ENCODE measurements around the gene JAML. TPM values are rescaled to one million over a fixed set of nuclear protein-coding genes. Genes with fewer than 3 reads are reported as not detected.

JAML gene
- total and polyA plus RNA-seq, 2 experiments from 2014 or later = 0.56 to 1.0 TPM

- TF ChIP-seq ZNF462 (CRISPR knock-in tag; IDR thresholded peaks at IDR 0.05) (no peak), ETS1 (IDR thresholded peaks at IDR 0.05) (no peak), CREB1 (CRISPR knock-in tag; IDR thresholded peaks at IDR 0.05; ENCODE audit: low read depth) (no peak), ZNF331 (CRISPR knock-in tag; IDR thresholded peaks at IDR 0.05; ENCODE audit: low read depth) (no peak), JUNB (IDR thresholded peaks at IDR 0.05; ENCODE audit: unreplicated experiment) (no peak), STAT1 (IDR thresholded peaks at IDR 0.05; ENCODE audit: unreplicated experiment) (no peak), EZH2 (IDR thresholded peaks at IDR 0.05; ENCODE audit: low read depth, unreplicated experiment) (no peak), ZNF114 (CRISPR knock-in tag; IDR thresholded peaks at IDR 0.05) (no peak)
These were observed 11.0 kb downstream of the JAML start (continued) for GRCh38 chr11:118213781-118214180.

DNA sequence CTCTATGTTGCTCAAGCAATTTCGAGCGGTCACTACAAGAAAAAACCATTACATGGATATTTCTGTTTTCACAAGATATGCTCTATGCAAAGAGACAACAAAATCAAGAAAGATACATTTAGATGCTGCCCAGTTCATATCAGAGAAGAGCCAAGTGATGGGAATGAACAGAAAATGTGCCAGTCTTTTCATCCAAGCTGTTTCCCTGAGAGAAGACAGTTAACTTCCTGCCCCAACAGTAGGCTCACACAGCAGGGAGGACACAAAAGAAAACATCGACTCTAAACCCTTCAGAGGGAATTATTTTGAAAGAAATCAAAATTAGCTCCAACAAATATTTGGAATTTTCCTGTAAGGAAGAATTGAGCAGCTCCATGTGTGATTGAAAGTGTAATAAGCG, 11.6 kb downstream of the JAML start:
- H3K4me3 Mint-ChIP-seq = no peak overlapping the region; the same call in 2 of the 3 replicates
- peak overlapping the region; percentile 65 for H3K4me2 ChIP-seq
- no peak overlapping the region for H3K27ac Mint-ChIP-seq
- H3K9me3 Mint-ChIP-seq = no peaks in the 10 kb centered on the region
- no peak overlapping the region for H3K4me3 ChIP-seq
- H3K79me2 ChIP-seq (replicated peaks; ENCODE audit: insufficient read depth) = no peaks in the 10 kb centered on the region
- H3K36me3 Mint-ChIP-seq (ENCODE audit: low read depth) = no peaks in the 10 kb centered on the region
- H3K4me1 Mint-ChIP-seq = peaks cover 47% of the 10 kb centered on the region
- peak overlapping the region; percentile 12; the same call in 1 of the 2 replicates for H2AFZ ChIP-seq
- peaks cover 48% of the 10 kb centered on the region for H3K4me1 ChIP-seq (ENCODE audit: insufficient read depth)
- no peaks in the 10 kb centered on the region for H3K27me3 ChIP-seq (ENCODE audit: insufficient read depth)
- DNase-seq (ENCODE audit: low spot score) = no peak
- H3F3A ChIP-seq (replicated peaks; ENCODE audit: low read depth) = no peaks in the 10 kb centered on the region
- H3K27ac ChIP-seq (ENCODE audit: low read depth) = peak overlapping the region; percentile 40; the same call in 1 of the 2 replicates
- H3K27me3 Mint-ChIP-seq (ENCODE audit: insufficient read depth, low read depth, poor library complexity) = peaks cover 14% of the 10 kb centered on the region
- no peaks in the 10 kb centered on the region for H3K36me3 ChIP-seq (ENCODE audit: insufficient read depth)
- H3K9me2 ChIP-seq (ENCODE audit: insufficient read depth) = peaks cover 4% of the 10 kb centered on the region; the same call in 1 of the 2 replicates
- no peak for ATAC-seq
- no peaks in the 10 kb centered on the region for H4K20me1 ChIP-seq (replicated peaks; ENCODE audit: insufficient read depth)
- TF ChIP-seq NANOG (IDR thresholded peaks at IDR 0.05; ENCODE audit: borderline replicate concordance) (no peak), ZNF114 (CRISPR knock-in tag; IDR thresholded peaks at IDR 0.05) (no peak), EZH2 (IDR thresholded peaks at IDR 0.05; ENCODE audit: low read depth, unreplicated experiment) (no peak), ETS1 (IDR thresholded peaks at IDR 0.05) (no peak), POLR2AphosphoS5 (IDR thresholded peaks at IDR 0.05; ENCODE audit: low read depth) (no peak), STAT1 (IDR thresholded peaks at IDR 0.05; ENCODE audit: unreplicated experiment) (no peak), ZNF331 (CRISPR knock-in tag; IDR thresholded peaks at IDR 0.05; ENCODE audit: low read depth) (no peak)
- TF ChIP-seq, protein P1, sequence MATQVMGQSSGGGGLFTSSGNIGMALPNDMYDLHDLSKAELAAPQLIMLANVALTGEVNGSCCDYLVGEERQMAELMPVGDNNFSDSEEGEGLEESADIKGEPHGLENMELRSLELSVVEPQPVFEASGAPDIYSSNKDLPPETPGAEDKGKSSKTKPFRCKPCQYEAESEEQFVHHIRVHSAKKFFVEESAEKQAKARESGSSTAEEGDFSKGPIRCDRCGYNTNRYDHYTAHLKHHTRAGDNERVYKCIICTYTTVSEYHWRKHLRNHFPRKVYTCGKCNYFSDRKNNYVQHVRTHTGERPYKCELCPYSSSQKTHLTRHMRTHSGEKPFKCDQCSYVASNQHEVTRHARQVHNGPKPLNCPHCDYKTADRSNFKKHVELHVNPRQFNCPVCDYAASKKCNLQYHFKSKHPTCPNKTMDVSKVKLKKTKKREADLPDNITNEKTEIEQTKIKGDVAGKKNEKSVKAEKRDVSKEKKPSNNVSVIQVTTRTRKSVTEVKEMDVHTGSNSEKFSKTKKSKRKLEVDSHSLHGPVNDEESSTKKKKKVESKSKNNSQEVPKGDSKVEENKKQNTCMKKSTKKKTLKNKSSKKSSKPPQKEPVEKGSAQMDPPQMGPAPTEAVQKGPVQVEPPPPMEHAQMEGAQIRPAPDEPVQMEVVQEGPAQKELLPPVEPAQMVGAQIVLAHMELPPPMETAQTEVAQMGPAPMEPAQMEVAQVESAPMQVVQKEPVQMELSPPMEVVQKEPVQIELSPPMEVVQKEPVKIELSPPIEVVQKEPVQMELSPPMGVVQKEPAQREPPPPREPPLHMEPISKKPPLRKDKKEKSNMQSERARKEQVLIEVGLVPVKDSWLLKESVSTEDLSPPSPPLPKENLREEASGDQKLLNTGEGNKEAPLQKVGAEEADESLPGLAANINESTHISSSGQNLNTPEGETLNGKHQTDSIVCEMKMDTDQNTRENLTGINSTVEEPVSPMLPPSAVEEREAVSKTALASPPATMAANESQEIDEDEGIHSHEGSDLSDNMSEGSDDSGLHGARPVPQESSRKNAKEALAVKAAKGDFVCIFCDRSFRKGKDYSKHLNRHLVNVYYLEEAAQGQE (IDR thresholded peaks at IDR 0.05; ENCODE audit: unreplicated experiment) = no peak
